HG03066 (cell line): Measurements from ENCODE around the gene MIA2.
"Not testable (repeated sequence)": the region's sequence is repeated elsewhere in the genome, so short reads cannot be mapped to it uniquely, and the experiment has no call there.

Experiments used
- ATAC-seq: cut with Tn5 transposase; IDR thresholded peaks from one replicate; pipeline ENCODE4 v1.9.1; 2021; ENCODE audit warnings: low read depth; ENCODE audit not compliant: unreplicated experiment

MIA2 gene

GRCh38 chr14:39233680-39234326, at the start of gene MIA2:
MIA2 (plus strand) TSS chr14:39233915; CDS start chr14:39234115, 200 bp downstream.
- no peak for ATAC-seq

GRCh38 chr14:39184628-39185255, 49.0 kb upstream of the MIA2 start:
- ATAC-seq, result no peak

- ATAC-seq, result no peak
These were observed 48.3 kb upstream of the MIA2 start for GRCh38 chr14:39185256-39186049.

GRCh38 chr14:39186941-39187525, 46.7 kb upstream of the MIA2 start:
- no peak for ATAC-seq

- ATAC-seq, result no peak
These were observed 29.8 kb upstream of the MIA2 start for GRCh38 chr14:39203659-39204606.

GRCh38 chr14:39207430-39207829, 26.3 kb upstream of the MIA2 start:
- not testable (repeated sequence) for ATAC-seq

GRCh38 chr14:39211109-39211741, 22.5 kb upstream of the MIA2 start:
- no peak for ATAC-seq

GRCh38 chr14:39212034-39212433, 21.7 kb upstream of the MIA2 start:
- ATAC-seq, result no peak

- no peak for ATAC-seq
These were observed 21.0 kb upstream of the MIA2 start for GRCh38 chr14:39212693-39213092.

- ATAC-seq, result no peak
These were observed 16.4 kb upstream of the MIA2 start for GRCh38 chr14:39217214-39217879.

- no peak for ATAC-seq
These were observed 15.4 kb upstream of the MIA2 start for GRCh38 chr14:39218171-39218769.

GRCh38 chr14:39219075-39219499, 14.6 kb upstream of the MIA2 start:
- ATAC-seq, result no peak

- not testable (repeated sequence) for ATAC-seq
These were observed 13.2 kb upstream of the MIA2 start for GRCh38 chr14:39220473-39220872.

GRCh38 chr14:39228044-39228443, 5.7 kb upstream of the MIA2 start:
- no peak for ATAC-seq

- ATAC-seq, result no peak
These were observed 5.0 kb upstream of the MIA2 start for GRCh38 chr14:39228509-39229221.

GRCh38 chr14:39229222-39229543, 4.5 kb upstream of the MIA2 start:
- peak; percentile 74 for ATAC-seq

- ATAC-seq, result no peak
These were observed 4.1 kb upstream of the MIA2 start for GRCh38 chr14:39229601-39230110.

- ATAC-seq, result no peak
These were observed 3.2 kb upstream of the MIA2 start for GRCh38 chr14:39230416-39231035.
